Spleen (tissue), 11 donors: ENCODE data around the gene C3orf18. TPM values are rescaled to one million over a fixed set of nuclear protein-coding genes. Genes with fewer than 3 reads are reported as not detected.

Source experiments
- DNase-seq: peaks from one replicate; pipeline ENCODE4 v3.0.0-alpha.2; 2020
- H3K27ac ChIP-seq, 8 donors: fragments of 200-600 bp; sonication (generic) in 7 of 8; 1 replicate in 4 of 8; 2 replicates in 4 of 8; pipeline versions ENCODE4 v1.5.0 to v1.8.0; 2016 to 2021; ENCODE audit warnings: inconsistent platforms in 4 of 8, mild to moderate bottlenecking in 4 of 8, moderate library complexity in 1 of 8
- H3K27me3 ChIP-seq, 7 donors: fragments of 200-600 bp; sonication (generic) in 6 of 7; replicated peaks in 1 of 7; 1 replicate in 4 of 7; 2 replicates in 3 of 7; pipeline versions ENCODE4 v1.5.0 to v1.8.0; 2016 to 2021; ENCODE audit warnings: inconsistent platforms in 3 of 7, mild to moderate bottlenecking in 1 of 7
- H3K36me3 ChIP-seq, 6 donors: fragments of 200-600 bp; sonication (generic) in 5 of 6; 1 replicate in 4 of 6; 2 replicates in 2 of 6; pipeline versions ENCODE4 v1.5.0 to v1.8.0; 2016 to 2021; ENCODE audit warnings: inconsistent platforms in 2 of 6
- H3K4me1 ChIP-seq, 6 donors: fragments of 200-600 bp; sonication (generic) in 5 of 6; 1 replicate in 3 of 6; 2 replicates in 3 of 6; pipeline versions ENCODE4 v1.5.0 to v1.8.0; 2016 to 2021; ENCODE audit warnings: inconsistent platforms in 3 of 6
- H3K4me3 ChIP-seq, 8 donors: fragments of 200-600 bp; sonication (generic) in 7 of 8; 1 replicate in 4 of 8; 2 replicates in 4 of 8; pipeline versions ENCODE4 v1.5.0 to v1.8.0; 2016 to 2021; ENCODE audit warnings: inconsistent platforms in 4 of 8, mild to moderate bottlenecking in 4 of 8, moderate library complexity in 2 of 8
- H3K9me3 ChIP-seq, 8 donors: fragments of 200-600 bp; sonication (generic) in 7 of 8; 1 replicate in 4 of 8; 2 replicates in 4 of 8; pipeline versions ENCODE4 v1.5.0 to v1.8.0; 2016 to 2021; ENCODE audit warnings: inconsistent platforms in 4 of 8
- POLR2A ChIP-seq, 3 donors: fragments of 450-650 bp; IDR thresholded peaks; one replicate each; pipeline ENCODE4 v1.5.1; 2017; ENCODE audit warnings: antibody characterized with exemption in 3 of 3, mild to moderate bottlenecking in 1 of 3
- POLR2AphosphoS5 ChIP-seq, 3 donors: sonication (generic); formaldehyde crosslinking; IDR thresholded peaks; one replicate each; pipeline ENCODE4 v1.5.1; 2017; ENCODE audit warnings: antibody characterized with exemption in 3 of 3
- WGBS, 5 donors: extraction: QIAGEN DNeasy Blood & Tissue Kit in 3 of 5; methylation state at CpG; one replicate each; pipeline versions ENCODE4 v1.1.5 to v1.1.7; 2013 to 2018; 5-methylcytosine and 5-hydroxymethylcytosine counted together
- intact Hi-C: fragments of 100-400 bp; cut with DNase I; formaldehyde crosslinking; loops from one replicate; pipeline ENCODE4 v1.15.0; 2023; ENCODE audit warnings: low total_unique reads
- polyA plus RNA-seq, 3 donors: library from polyadenylated mRNA; stranded (reverse); fragments of 200-250 nt; gene quantifications; one replicate each; pipeline ENCODE4 v1.2.1, GENCODE V29; 2013
- total RNA-seq, 7 donors: library from RNA; depleted of rRNA in 3 of 7; stranded (reverse); fragments of >200 nt in 3 of 7; fragmentation: NEBNext Ultra II Directional in 4 of 7; extraction: Animal tissue kit (Norgen Biotek cat#: 25700) in 4 of 7; gene quantifications; one replicate each; pipeline versions ENCODE4 v1.1.0 to v1.2.1, GENCODE V29; 2016 to 2021
- TF ChIP-seq, protein P1 (sequence below), 11 experiments: fragments of 200-600 bp in 7 of 11; fragments of 450-650 bp in 4 of 11; sonication (generic) in 4 of 11; IDR thresholded peaks in 8 of 11; conservative IDR thresholded peaks in 3 of 11; 1 replicate in 7 of 11; 2 replicates in 4 of 11; pipeline versions ENCODE4 v1.4.0 to v1.8.0; 2016 to 2021; ENCODE audit warnings: antibody characterized with exemption in 11 of 11, inconsistent platforms in 4 of 11, mild to moderate bottlenecking in 1 of 11
- donor health status: healthy with polysubstance abuse.
- donor health status: DM: no; HTN: no; CAD: no; lungs with moderate emphysema.
- donor health status: DM: no; HTN: no; CAD: no.
- donor health status: Bipolar disorder and iron deficiency.
- donor health status: healthy.
- donor health status: DM: no; HTN: no; CAD: no.
- donor health status: DM: yes; HTN: yes; CAD: no.

C3orf18 gene
- total and polyA plus RNA-seq, 10 donors = 2.3 to 12.2 (median 5.1) TPM

DNA sequence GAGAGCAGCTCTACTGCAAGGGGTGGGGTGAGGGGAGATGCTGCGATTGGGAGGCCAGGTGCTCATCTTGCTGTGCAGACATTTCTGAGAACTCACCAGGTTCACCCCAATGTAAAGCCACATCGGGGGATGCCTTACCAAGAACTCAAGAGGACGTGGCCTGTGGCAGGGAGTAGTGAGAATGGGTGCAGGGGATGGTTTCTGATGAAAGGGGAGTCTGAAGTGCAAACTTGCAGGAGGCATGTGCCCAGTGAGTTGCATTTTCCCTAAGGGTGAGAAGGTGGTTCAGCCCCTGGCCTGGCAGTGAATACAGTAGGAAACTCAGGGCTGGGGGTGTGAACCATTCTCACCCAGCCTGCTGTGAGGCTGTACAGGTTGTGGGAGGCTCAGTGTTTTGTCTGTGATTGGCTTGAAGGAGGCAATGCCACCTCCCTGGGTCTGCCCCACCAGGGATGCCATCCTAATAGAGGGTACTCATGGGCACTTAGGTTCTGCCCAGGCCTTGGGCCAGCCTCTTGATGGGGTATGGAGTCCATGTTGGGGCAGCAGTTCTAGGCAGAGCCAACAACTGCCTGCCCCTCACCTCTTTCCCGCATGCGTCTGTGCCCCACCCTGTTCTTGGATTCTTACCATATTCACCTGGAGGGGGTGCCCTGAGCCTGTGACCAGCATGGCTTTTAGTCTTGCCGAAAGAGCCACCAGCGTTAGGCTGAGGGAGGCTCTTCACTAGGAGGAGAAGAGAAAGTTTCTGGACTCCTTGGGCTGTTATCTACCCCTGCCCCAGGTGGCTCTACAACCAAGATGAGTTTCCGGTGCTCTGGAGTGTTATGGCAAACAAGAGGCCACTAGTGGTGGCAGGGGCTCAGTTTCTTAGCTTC, 6.3 kb upstream of the C3orf18 start:
- H3K9me3 ChIP-seq = no peaks in the 10 kb centered on the region
- peaks cover 0 to 68% (median 17%) of the 10 kb centered on the region in 6 donors for H3K36me3 ChIP-seq
- TF ChIP-seq POLR2AphosphoS5 (IDR thresholded peaks at IDR 0.05) = peak in 1 of 3 donors; percentile 16
- TF ChIP-seq, protein P1, sequence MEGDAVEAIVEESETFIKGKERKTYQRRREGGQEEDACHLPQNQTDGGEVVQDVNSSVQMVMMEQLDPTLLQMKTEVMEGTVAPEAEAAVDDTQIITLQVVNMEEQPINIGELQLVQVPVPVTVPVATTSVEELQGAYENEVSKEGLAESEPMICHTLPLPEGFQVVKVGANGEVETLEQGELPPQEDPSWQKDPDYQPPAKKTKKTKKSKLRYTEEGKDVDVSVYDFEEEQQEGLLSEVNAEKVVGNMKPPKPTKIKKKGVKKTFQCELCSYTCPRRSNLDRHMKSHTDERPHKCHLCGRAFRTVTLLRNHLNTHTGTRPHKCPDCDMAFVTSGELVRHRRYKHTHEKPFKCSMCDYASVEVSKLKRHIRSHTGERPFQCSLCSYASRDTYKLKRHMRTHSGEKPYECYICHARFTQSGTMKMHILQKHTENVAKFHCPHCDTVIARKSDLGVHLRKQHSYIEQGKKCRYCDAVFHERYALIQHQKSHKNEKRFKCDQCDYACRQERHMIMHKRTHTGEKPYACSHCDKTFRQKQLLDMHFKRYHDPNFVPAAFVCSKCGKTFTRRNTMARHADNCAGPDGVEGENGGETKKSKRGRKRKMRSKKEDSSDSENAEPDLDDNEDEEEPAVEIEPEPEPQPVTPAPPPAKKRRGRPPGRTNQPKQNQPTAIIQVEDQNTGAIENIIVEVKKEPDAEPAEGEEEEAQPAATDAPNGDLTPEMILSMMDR (IDR thresholded peaks at IDR 0.05 in 8 of 11, conservative IDR thresholded peaks at IDR 0.05 in 3 of 11) = no peak
- peak overlapping the region in 6 of 8 donors; percentile 1 to 93 (median 67) for H3K27ac ChIP-seq
- no peak overlapping the region for H3K4me3 ChIP-seq
- intact Hi-C loops = no loop called here
- no peaks in the 10 kb centered on the region for H3K27me3 ChIP-seq
- WGBS, 5 donors = 69 to 80% (median 72%) methylated on average over 8 of the region's 8 CpGs
- DNase-seq = no peak
- peaks cover 12 to 73% (median 51%) of the 10 kb centered on the region in 6 donors for H3K4me1 ChIP-seq

DNA sequence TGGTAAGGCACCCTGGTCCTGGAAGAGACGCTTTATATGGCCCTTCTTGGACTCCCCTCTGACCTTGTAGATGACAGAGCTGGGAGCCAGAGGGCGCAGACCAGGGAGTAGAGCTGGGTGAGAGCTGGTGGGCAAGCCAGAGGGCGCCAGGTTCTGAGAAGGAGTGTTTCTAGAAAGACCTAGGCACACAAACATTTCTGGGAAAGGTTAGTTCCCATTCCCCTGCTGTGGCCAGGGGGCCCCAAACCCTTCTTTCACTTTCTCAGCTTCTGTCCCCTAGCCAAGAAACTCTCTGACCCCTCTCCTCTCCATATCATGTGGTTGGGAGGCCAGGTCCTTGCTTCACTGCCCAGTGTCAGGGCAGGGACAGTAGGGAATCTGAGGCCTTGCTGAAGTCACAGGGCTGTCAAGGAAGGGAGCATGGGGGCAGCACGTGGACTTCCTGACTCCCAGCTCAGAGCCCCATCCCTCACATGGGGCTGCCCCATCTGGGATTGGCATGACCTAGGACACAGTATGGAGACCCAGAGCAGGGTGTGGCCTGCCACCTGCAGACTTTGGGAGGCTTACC, 5.3 kb upstream of the C3orf18 start:
- Histone ChIP-seq H3K4me3 (no peak overlapping the region), H3K9me3 (no peaks in the 10 kb centered on the region), H3K27ac (peak overlapping the region in 7 of 8 donors; percentile 20 to 93 (median 65)), H3K27me3 (no peaks in the 10 kb centered on the region), H3K36me3 (peaks cover 0 to 59% (median 12%) of the 10 kb centered on the region in 6 donors), H3K4me1 (peaks cover 17 to 82% (median 60%) of the 10 kb centered on the region in 6 donors)
- no peak for TF ChIP-seq POLR2AphosphoS5 (IDR thresholded peaks at IDR 0.05)
- TF ChIP-seq, protein P1 (IDR thresholded peaks at IDR 0.05 in 8 of 11, conservative IDR thresholded peaks at IDR 0.05 in 3 of 11) = no peak
- DNase-seq = no peak
- WGBS, 5 donors = 65 to 74% (median 72%) methylated on average over 3 to 4 of the region's 4 CpGs
- intact Hi-C loops = loop anchor here (1.0 kb wide), 1 partner anchor 39 kb away; no protein-coding TSS in a partner anchor

DNA sequence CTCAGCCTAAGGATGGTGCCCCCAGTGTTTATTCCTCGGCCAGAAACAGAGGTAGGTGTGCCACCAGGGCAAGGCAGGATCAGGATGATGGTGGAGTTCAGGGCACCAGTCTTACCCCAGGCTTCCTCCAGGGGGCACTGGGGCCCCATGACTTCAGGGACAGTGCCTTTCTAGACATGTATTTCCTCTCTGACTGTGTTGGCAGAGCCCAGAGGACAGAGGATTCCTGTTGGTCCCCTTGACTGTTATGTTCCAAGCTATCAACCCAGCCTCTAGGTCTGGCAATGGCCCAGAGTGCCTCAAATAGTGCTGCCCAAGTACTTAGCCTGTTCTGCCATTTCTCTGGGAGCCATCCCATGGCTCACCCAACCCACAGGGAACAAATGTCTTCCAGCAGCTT, 4.6 kb upstream of the C3orf18 start:
- Histone ChIP-seq H3K4me3 (peak overlapping the region in 1 of 8 donors; percentile 6), H3K27me3 (no peaks in the 10 kb centered on the region), H3K4me1 (peaks cover 21 to 89% (median 66%) of the 10 kb centered on the region in 6 donors), H3K9me3 (no peaks in the 10 kb centered on the region), H3K27ac (peak overlapping the region; percentile 10 to 93 (median 62)), H3K36me3 (peaks cover 0 to 52% (median 7%) of the 10 kb centered on the region in 6 donors)
- WGBS, 5 donors = 13 to 42% (median 13%) methylated on average over 1 of the region's 1 CpG; no CpG with 5 or more reads in 2 of the 5 donors
- intact Hi-C loops = loop anchor here (1.0 kb wide), 1 partner anchor 40 kb away; no protein-coding TSS in a partner anchor
- DNase-seq = peak; percentile 93
- TF ChIP-seq POLR2AphosphoS5 (IDR thresholded peaks at IDR 0.05) = peak in 1 of 3 donors; percentile 48
- TF ChIP-seq, protein P1 (IDR thresholded peaks at IDR 0.05 in 8 of 11, conservative IDR thresholded peaks at IDR 0.05 in 3 of 11) = peak; percentile 91 to 98 (median 96)
- no peak for TF ChIP-seq POLR2A (IDR thresholded peaks at IDR 0.05)

DNA sequence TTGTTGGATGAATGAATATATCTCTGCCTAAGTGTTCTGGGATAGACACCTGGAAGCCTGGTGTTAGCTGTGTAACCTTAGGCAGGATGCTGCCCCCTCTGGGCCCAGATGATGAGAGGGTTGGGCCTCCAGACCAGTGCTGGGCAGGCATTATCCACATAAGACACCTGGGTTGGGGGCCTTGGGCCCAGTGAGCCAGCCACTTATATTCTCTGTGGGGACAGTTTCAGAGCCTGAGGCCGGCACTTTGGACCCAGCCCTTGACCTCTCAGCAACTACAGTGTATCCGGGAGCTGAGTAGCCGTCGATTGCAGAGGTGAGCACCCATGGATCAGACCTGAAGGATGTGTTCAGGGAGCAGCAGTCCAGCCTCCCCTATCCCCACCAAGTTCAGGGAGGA, 3.9 kb upstream of the C3orf18 start:
- Histone ChIP-seq H3K27ac (peak overlapping the region in 3 of 8 donors; percentile 91 to 93 (median 92)), H3K4me3 (no peak overlapping the region), H3K36me3 (peaks cover 0 to 45% (median under 1%) of the 10 kb centered on the region in 6 donors), H3K9me3 (no peaks in the 10 kb centered on the region), H3K27me3 (no peaks in the 10 kb centered on the region), H3K4me1 (peaks cover 27 to 96% (median 73%) of the 10 kb centered on the region in 6 donors)
- 56 to 88% (median 83%) methylated on average over 3 to 4 of the region's 4 CpGs for WGBS, 5 donors
- intact Hi-C loops = no loop called here
- peak; percentile 79 for DNase-seq
- TF ChIP-seq POLR2AphosphoS5 (IDR thresholded peaks at IDR 0.05) (no peak), POLR2A (IDR thresholded peaks at IDR 0.05) (no peak)
- TF ChIP-seq, protein P1 (IDR thresholded peaks at IDR 0.05 in 8 of 11, conservative IDR thresholded peaks at IDR 0.05 in 3 of 11) = no peak
